HepG2 (cell line): ENCODE measurements around the gene RAB8A.

Experiments used
- BCL6 ChIP-seq: IDR thresholded peaks from 2 replicates; pipeline ENCODE4 v1.6.1; 2016; ENCODE audit warnings: missing genetic modification reagents, missing compliant biosample characterization
- FOXM1 ChIP-seq: sonication (generic); formaldehyde crosslinking; IDR thresholded peaks from 2 replicates; pipeline ENCODE4 v1.5.0; 2020; ENCODE audit warnings: missing genetic modification reagents
- GABPA ChIP-seq, 2 experiments: IDR thresholded peaks; 2 replicates each; pipeline ENCODE4 v1.6.1; 2011 to 2016; ENCODE audit warnings: low read depth in 2 of 2, low read length in 1 of 2, missing biosample characterization in 1 of 2, missing genetic modification characterization in 1 of 2
- JUN ChIP-seq: sonication (generic); formaldehyde crosslinking; IDR thresholded peaks from 2 replicates; pipeline ENCODE4 v1.4.0; 2020; ENCODE audit warnings: mild to moderate bottlenecking, missing genetic modification reagents
- KDM1A ChIP-seq: IDR thresholded peaks from 2 replicates; pipeline ENCODE4 v1.6.1; 2016; ENCODE audit warnings: missing compliant biosample characterization
- NFE2L1 ChIP-seq: sonication (generic); formaldehyde crosslinking; IDR thresholded peaks from 2 replicates; pipeline ENCODE4 v1.4.0; 2020; ENCODE audit warnings: missing genetic modification reagents, mild to moderate bottlenecking, borderline replicate concordance
- PITX1 ChIP-seq: sonication (generic); formaldehyde crosslinking; IDR thresholded peaks from 2 replicates; pipeline ENCODE4 v1.5.1; 2020; ENCODE audit warnings: mild to moderate bottlenecking, missing genetic modification reagents
- POLR2A ChIP-seq, 2 experiments: IDR thresholded peaks; 2 replicates each; pipeline ENCODE4 v1.6.1; 2011; ENCODE audit warnings: low read depth in 2 of 2, low read length in 2 of 2, mild to moderate bottlenecking in 1 of 2, moderate library complexity in 1 of 2; ENCODE audit not compliant: insufficient read depth in 1 of 2
- SIN3A ChIP-seq: IDR thresholded peaks from 2 replicates; pipeline ENCODE4 v1.6.1; 2011; ENCODE audit warnings: low read depth, mild to moderate bottlenecking, control low read depth, low read length, borderline replicate concordance
- ZFP36L2 ChIP-seq: sonication (generic); formaldehyde crosslinking; IDR thresholded peaks from 2 replicates; pipeline ENCODE4 v1.4.0; 2020; ENCODE audit warnings: missing genetic modification reagents
- ZNF891 ChIP-seq: sonication (generic); formaldehyde crosslinking; IDR thresholded peaks from 2 replicates; pipeline ENCODE4 v1.5.0; 2020; ENCODE audit warnings: mild to moderate bottlenecking, missing genetic modification reagents
- ZSCAN29 ChIP-seq: sonication (generic); formaldehyde crosslinking; conservative IDR thresholded peaks from 2 replicates; pipeline ENCODE4 v1.4.0; 2020; ENCODE audit warnings: mild to moderate bottlenecking, missing genetic modification reagents
- TF ChIP-seq, protein P1 (sequence below): sonication (generic); formaldehyde crosslinking; IDR thresholded peaks from 2 replicates; pipeline ENCODE4 v1.5.0; 2020; ENCODE audit warnings: mild to moderate bottlenecking, missing genetic modification reagents, moderate library complexity
- TF ChIP-seq, protein P2 (sequence below): IDR thresholded peaks from 2 replicates; pipeline ENCODE4 v1.6.1; 2016; ENCODE audit warnings: low read depth

GRCh38 chr19:16085115-16085514 lies 26.6 kb upstream of the RAB8A start:
- TF ChIP-seq JUN (CRISPR knock-in tag): no peak
- TF ChIP-seq BCL6 (CRISPR knock-in tag): no peak
- TF ChIP-seq POLR2A (IDR thresholded peaks at IDR 0.05; ENCODE audit: insufficient read depth in 1 of 2, low read depth in 2 of 2, low read length in 2 of 2): no peak
- TF ChIP-seq, protein P1, sequence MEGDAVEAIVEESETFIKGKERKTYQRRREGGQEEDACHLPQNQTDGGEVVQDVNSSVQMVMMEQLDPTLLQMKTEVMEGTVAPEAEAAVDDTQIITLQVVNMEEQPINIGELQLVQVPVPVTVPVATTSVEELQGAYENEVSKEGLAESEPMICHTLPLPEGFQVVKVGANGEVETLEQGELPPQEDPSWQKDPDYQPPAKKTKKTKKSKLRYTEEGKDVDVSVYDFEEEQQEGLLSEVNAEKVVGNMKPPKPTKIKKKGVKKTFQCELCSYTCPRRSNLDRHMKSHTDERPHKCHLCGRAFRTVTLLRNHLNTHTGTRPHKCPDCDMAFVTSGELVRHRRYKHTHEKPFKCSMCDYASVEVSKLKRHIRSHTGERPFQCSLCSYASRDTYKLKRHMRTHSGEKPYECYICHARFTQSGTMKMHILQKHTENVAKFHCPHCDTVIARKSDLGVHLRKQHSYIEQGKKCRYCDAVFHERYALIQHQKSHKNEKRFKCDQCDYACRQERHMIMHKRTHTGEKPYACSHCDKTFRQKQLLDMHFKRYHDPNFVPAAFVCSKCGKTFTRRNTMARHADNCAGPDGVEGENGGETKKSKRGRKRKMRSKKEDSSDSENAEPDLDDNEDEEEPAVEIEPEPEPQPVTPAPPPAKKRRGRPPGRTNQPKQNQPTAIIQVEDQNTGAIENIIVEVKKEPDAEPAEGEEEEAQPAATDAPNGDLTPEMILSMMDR (CRISPR knock-in tag): no peak
- no peak for TF ChIP-seq PITX1 (CRISPR knock-in tag)
- TF ChIP-seq, protein P2, sequence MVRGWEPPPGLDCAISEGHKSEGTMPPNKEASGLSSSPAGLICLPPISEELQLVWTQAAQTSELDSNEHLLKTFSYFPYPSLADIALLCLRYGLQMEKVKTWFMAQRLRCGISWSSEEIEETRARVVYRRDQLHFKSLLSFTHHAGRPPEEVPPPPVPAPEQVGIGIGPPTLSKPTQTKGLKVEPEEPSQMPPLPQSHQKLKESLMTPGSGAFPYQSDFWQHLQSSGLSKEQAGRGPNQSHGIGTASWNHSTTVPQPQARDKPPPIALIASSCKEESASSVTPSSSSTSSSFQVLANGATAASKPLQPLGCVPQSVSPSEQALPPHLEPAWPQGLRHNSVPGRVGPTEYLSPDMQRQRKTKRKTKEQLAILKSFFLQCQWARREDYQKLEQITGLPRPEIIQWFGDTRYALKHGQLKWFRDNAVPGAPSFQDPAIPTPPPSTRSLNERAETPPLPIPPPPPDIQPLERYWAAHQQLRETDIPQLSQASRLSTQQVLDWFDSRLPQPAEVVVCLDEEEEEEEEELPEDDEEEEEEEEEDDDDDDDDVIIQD: no peak
- no peak for TF ChIP-seq FOXM1 (CRISPR knock-in tag)
- no peak for TF ChIP-seq ZNF891 (CRISPR knock-in tag)
- no peak for TF ChIP-seq ZSCAN29 (CRISPR knock-in tag)
- TF ChIP-seq KDM1A (CRISPR knock-in tag): no peak
- TF ChIP-seq GABPA (IDR thresholded peaks at IDR 0.05; ENCODE audit: low read depth, low read length): no peak
- TF ChIP-seq GABPA (CRISPR knock-in tag; IDR thresholded peaks at IDR 0.05; ENCODE audit: low read depth): no peak
- TF ChIP-seq NFE2L1: no peak
- no peak for TF ChIP-seq SIN3A
- no peak for TF ChIP-seq ZFP36L2 (CRISPR knock-in tag)
